Measurements from ENCODE around the gene RNPC3. TPM values are rescaled to one million over a fixed set of nuclear protein-coding genes. Genes with fewer than 3 reads are reported as not detected.

RNPC3 gene
- total RNA-seq, 1 experiment from 2014 or later, result 20.1 TPM

- Histone ChIP-seq H3K4me3 (ENCODE audit: low read depth, low read length, poor library complexity, severe bottlenecking) (no peak overlapping the region), H3K27me3 (replicated peaks; ENCODE audit: insufficient read depth, low read depth, low read length, poor library complexity) (no peaks in the 10 kb centered on the region), H3K36me3 (ENCODE audit: insufficient read depth, low read length, poor library complexity, severe bottlenecking) (peaks cover 80% of the 10 kb centered on the region), H3K9me3 (ENCODE audit: low read depth, low read length, poor library complexity, severe bottlenecking) (no peaks in the 10 kb centered on the region), H3K27ac (ENCODE audit: low read depth, low read length, poor library complexity, severe bottlenecking) (no peak overlapping the region), H3K4me1 (ENCODE audit: insufficient read depth, low read length, poor library complexity, severe bottlenecking) (no peaks in the 10 kb centered on the region)
- DNase-seq (ENCODE audit: low spot score), result no peak
- TF ChIP-seq CTCF (conservative IDR thresholded peaks at IDR 0.05; ENCODE audit: low read depth, low read length) (no peak), EZH2 (IDR thresholded peaks at IDR 0.05; ENCODE audit: borderline replicate concordance, low read depth, low read length, poor library complexity, severe bottlenecking) (no peak)
- intact Hi-C loops (cut with micrococcal nuclease; ENCODE audit: unreplicated experiment), result no loop called here
- BruUV-seq (replicated peaks), result no TSS peak
- ChIA-PET POLR2A (ENCODE audit: low non-redundant PET) (no interaction called here), CTCF (no interaction called here)
Measured at GRCh38 chr1:103541431-103541830, 15.9 kb downstream of the RNPC3 start.

- intact Hi-C loops (cut with micrococcal nuclease; ENCODE audit: unreplicated experiment), result no loop called here
- ChIA-PET POLR2A (ENCODE audit: low non-redundant PET) (no interaction called here), CTCF (no interaction called here)
- TF ChIP-seq EZH2 (IDR thresholded peaks at IDR 0.05; ENCODE audit: borderline replicate concordance, low read depth, low read length, poor library complexity, severe bottlenecking) (no peak), CTCF (conservative IDR thresholded peaks at IDR 0.05; ENCODE audit: low read depth, low read length) (no peak)
- H3K36me3 ChIP-seq (ENCODE audit: insufficient read depth, low read length, poor library complexity, severe bottlenecking), result peaks cover 66% of the 10 kb centered on the region
- no TSS peak for BruUV-seq (replicated peaks)
- no peak for DNase-seq (ENCODE audit: low spot score)
- no peaks in the 10 kb centered on the region for H3K4me1 ChIP-seq (ENCODE audit: insufficient read depth, low read length, poor library complexity, severe bottlenecking)
- H3K4me3 ChIP-seq (ENCODE audit: low read depth, low read length, poor library complexity, severe bottlenecking), result no peak overlapping the region
- no peaks in the 10 kb centered on the region for H3K27me3 ChIP-seq (replicated peaks; ENCODE audit: insufficient read depth, low read depth, low read length, poor library complexity)
- no peaks in the 10 kb centered on the region for H3K9me3 ChIP-seq (ENCODE audit: low read depth, low read length, poor library complexity, severe bottlenecking)
- no peak overlapping the region for H3K27ac ChIP-seq (ENCODE audit: low read depth, low read length, poor library complexity, severe bottlenecking)
Measured at GRCh38 chr1:103546496-103546895, 21.0 kb downstream of the RNPC3 start.

- BruUV-seq (replicated peaks), result no TSS peak
- H3K4me3 ChIP-seq (ENCODE audit: low read depth, low read length, poor library complexity, severe bottlenecking), result no peak overlapping the region
- H3K9me3 ChIP-seq (ENCODE audit: low read depth, low read length, poor library complexity, severe bottlenecking), result no peaks in the 10 kb centered on the region
- POLR2A ChIA-PET (ENCODE audit: low non-redundant PET), result no interaction called here
- no peak for TF ChIP-seq EZH2 (IDR thresholded peaks at IDR 0.05; ENCODE audit: borderline replicate concordance, low read depth, low read length, poor library complexity, severe bottlenecking)
- TF ChIP-seq CTCF (conservative IDR thresholded peaks at IDR 0.05; ENCODE audit: low read depth, low read length), result no peak
- no peak overlapping the region for H3K27ac ChIP-seq (ENCODE audit: low read depth, low read length, poor library complexity, severe bottlenecking)
- no peak for DNase-seq (ENCODE audit: low spot score)
- no peaks in the 10 kb centered on the region for H3K27me3 ChIP-seq (replicated peaks; ENCODE audit: insufficient read depth, low read depth, low read length, poor library complexity)
- CTCF ChIA-PET, result no interaction called here
- peaks cover 67% of the 10 kb centered on the region for H3K36me3 ChIP-seq (ENCODE audit: insufficient read depth, low read length, poor library complexity, severe bottlenecking)
- intact Hi-C loops (cut with micrococcal nuclease; ENCODE audit: unreplicated experiment), result no loop called here
- no peaks in the 10 kb centered on the region for H3K4me1 ChIP-seq (ENCODE audit: insufficient read depth, low read length, poor library complexity, severe bottlenecking)
Measured at GRCh38 chr1:103547840-103548239, 22.3 kb downstream of the RNPC3 start.

All from A673 (cell line).